Right lobe of liver (tissue), 4 donors: ENCODE data around the gene TXNDC9.

Source experiments
- CTCF ChIP-seq, 4 donors: fragments of 200-600 bp in 3 of 4; fragments of 450-650 bp in 1 of 4; IDR thresholded peaks; one replicate each; pipeline versions ENCODE4 v1.5.1 to v1.8.0; 2016 to 2022; ENCODE audit warnings: antibody characterized with exemption in 4 of 4, mild to moderate bottlenecking in 2 of 4
- POLR2A ChIP-seq: fragments of 450-650 bp; IDR thresholded peaks from one replicate; pipeline ENCODE4 v1.6.1; 2017; ENCODE audit warnings: antibody characterized with exemption, mild to moderate bottlenecking
- donor health status: DM: no; HTN: no; CAD: no.
- donor health status: DM: no; HTN: no; CAD: no.
- donor health status: DM: no; HTN: yes; CAD: no.

GRCh38 chr2:99377879-99378278 lies 41.7 kb upstream of the TXNDC9 start:
- TF ChIP-seq CTCF (IDR thresholded peaks at IDR 0.05) (no peak), POLR2A (no peak)
